Karpas-422 (cell line): Measurements from ENCODE around the gene SMYD3. TPM values are rescaled to one million over a fixed set of nuclear protein-coding genes. Genes with fewer than 3 reads are reported as not detected.

Source experiments
- DNase-seq: peaks from one replicate; pipeline ENCODE4 v3.0.0-alpha.2; 2015
- H2AFZ ChIP-seq: fragments of 200-600 bp; sonication (generic); 2 replicates; pipeline ENCODE4 v1.6.1; 2014; ENCODE audit warnings: antibody characterized with exemption, low read length, mixed read lengths
- H3K27ac ChIP-seq: fragments of 200-600 bp; sonication (generic); 2 replicates; pipeline ENCODE4 v1.5.1; 2014; ENCODE audit warnings: mild to moderate bottlenecking, low read length, moderate library complexity
- H3K27me3 ChIP-seq: fragments of 200-600 bp; sonication (generic); 2 replicates; pipeline ENCODE4 v1.6.1; 2014; ENCODE audit warnings: low read length, mixed read lengths
- H3K36me3 ChIP-seq: fragments of 200-600 bp; sonication (generic); 2 replicates; pipeline ENCODE4 v1.6.1; 2014; ENCODE audit warnings: low read length, mixed read lengths; ENCODE audit not compliant: insufficient read depth
- H3K4me1 ChIP-seq: fragments of 200-600 bp; sonication (generic); 2 replicates; pipeline ENCODE4 v1.6.1; 2014; ENCODE audit warnings: mild to moderate bottlenecking, low read length, mixed read lengths
- H3K4me2 ChIP-seq: fragments of 200-600 bp; sonication (generic); 2 replicates; pipeline ENCODE4 v1.6.1; 2014; ENCODE audit warnings: low read length, low read depth, mild to moderate bottlenecking; ENCODE audit not compliant: poor library complexity, severe bottlenecking
- H3K4me3 ChIP-seq: fragments of 200-600 bp; sonication (generic); 2 replicates; pipeline ENCODE4 v1.5.1; 2014; ENCODE audit warnings: mild to moderate bottlenecking, antibody characterized with exemption, low read length, mixed read lengths
- H3K79me2 ChIP-seq: fragments of 200-600 bp; sonication (generic); 2 replicates; pipeline ENCODE4 v1.6.1; 2014; ENCODE audit warnings: mild to moderate bottlenecking, low read length, mixed read lengths
- H3K9ac ChIP-seq: fragments of 200-600 bp; sonication (generic); 2 replicates; pipeline ENCODE4 v1.6.0; 2014; ENCODE audit warnings: low read length
- H3K9me2 ChIP-seq: fragments of 200-600 bp; sonication (generic), shearing (Covaris generic); replicated peaks from 2 replicates; pipeline ENCODE4 v1.6.0; 2014; ENCODE audit warnings: mild to moderate bottlenecking, low read length, moderate library complexity; ENCODE audit not compliant: insufficient read depth
- H3K9me3 ChIP-seq: fragments of 300-700, 200-600 bp; sonication (generic); 2 replicates; pipeline ENCODE4 v1.6.1; 2014; ENCODE audit warnings: low read length, mixed read lengths
- H4K20me1 ChIP-seq: fragments of 200-600 bp; sonication (generic); 2 replicates; pipeline ENCODE4 v1.6.1; 2014; ENCODE audit warnings: mild to moderate bottlenecking, antibody characterized with exemption, low read length, low read depth; ENCODE audit not compliant: insufficient read depth
- total RNA-seq: library from RNA; depleted of rRNA; stranded (reverse); fragments of >200 nt; shearing (Covaris generic); gene quantifications from 2 replicates; pipeline ENCODE4 v1.2.3, GENCODE V29; 2014; ENCODE audit warnings: low replicate concordance

The SMYD3 gene
- total RNA-seq, 1 experiment from 2014 or later = 67.1 TPM

DNA sequence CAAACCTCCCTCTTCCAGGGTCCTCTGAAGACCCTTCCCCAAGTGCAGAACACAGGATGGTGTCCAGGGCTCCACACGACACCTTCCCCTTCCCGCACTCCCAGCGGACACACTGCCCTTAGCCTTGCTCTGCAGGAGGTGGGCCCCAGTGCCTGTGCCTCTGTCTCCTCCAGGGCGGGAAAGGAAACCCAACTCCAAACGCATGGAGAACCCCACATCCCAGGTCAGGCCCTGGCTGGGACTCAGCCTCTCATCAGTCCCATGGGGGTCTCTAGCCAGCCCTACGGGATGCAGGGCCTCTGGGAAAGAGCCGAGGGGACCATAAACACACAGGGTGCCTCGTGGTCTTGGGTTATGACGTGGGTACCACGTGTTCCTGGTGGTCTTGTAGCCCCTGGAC is 5.6 kb upstream of the SMYD3 start:
- H3K9me3 ChIP-seq = peaks cover 17% of the 10 kb centered on the region
- no peaks in the 10 kb centered on the region for H3K79me2 ChIP-seq
- H3K27me3 ChIP-seq = no peaks in the 10 kb centered on the region
- H3K4me2 ChIP-seq = no peak overlapping the region
- DNase-seq = no peak
- peaks cover under 1% of the 10 kb centered on the region for H3K4me1 ChIP-seq
- H4K20me1 ChIP-seq = no peaks in the 10 kb centered on the region
- H3K4me3 ChIP-seq = no peak overlapping the region
- no peak overlapping the region for H2AFZ ChIP-seq
- no peak overlapping the region for H3K9ac ChIP-seq
- H3K27ac ChIP-seq = no peak overlapping the region
- H3K36me3 ChIP-seq = no peaks in the 10 kb centered on the region
- H3K9me2 ChIP-seq = no peaks in the 10 kb centered on the region

DNA sequence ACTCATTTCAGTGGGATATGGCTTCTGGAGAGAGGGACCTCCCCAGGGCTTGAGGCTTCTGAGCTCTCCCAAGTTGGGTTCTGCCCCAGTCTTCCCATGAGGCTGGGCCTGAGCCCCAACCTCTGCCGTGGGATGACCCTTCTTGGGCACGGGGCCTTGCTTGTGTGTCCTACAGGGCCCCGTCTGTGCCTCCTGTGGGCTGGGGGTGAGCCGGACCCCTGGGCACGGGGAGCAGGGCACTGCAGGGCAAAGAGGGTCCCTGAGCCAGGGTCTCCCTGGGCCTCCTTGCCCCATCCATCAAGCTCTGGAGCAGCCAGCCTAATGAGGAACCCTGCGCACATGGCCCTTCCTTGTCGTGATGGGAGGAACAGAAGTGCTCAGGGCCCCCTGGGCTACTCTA is 5.2 kb upstream of the SMYD3 start:
- H3K4me3 ChIP-seq = no peak overlapping the region
- no peaks in the 10 kb centered on the region for H3K79me2 ChIP-seq
- H3K9ac ChIP-seq = no peak overlapping the region
- H3K36me3 ChIP-seq = no peaks in the 10 kb centered on the region
- H3K4me1 ChIP-seq = peaks cover 4% of the 10 kb centered on the region
- DNase-seq = peak; percentile 36
- no peaks in the 10 kb centered on the region for H3K9me2 ChIP-seq
- no peaks in the 10 kb centered on the region for H4K20me1 ChIP-seq
- H3K27ac ChIP-seq = no peak overlapping the region
- no peak overlapping the region for H2AFZ ChIP-seq
- H3K9me3 ChIP-seq = peaks cover 17% of the 10 kb centered on the region
- H3K4me2 ChIP-seq = no peak overlapping the region
- H3K27me3 ChIP-seq = no peaks in the 10 kb centered on the region

DNA sequence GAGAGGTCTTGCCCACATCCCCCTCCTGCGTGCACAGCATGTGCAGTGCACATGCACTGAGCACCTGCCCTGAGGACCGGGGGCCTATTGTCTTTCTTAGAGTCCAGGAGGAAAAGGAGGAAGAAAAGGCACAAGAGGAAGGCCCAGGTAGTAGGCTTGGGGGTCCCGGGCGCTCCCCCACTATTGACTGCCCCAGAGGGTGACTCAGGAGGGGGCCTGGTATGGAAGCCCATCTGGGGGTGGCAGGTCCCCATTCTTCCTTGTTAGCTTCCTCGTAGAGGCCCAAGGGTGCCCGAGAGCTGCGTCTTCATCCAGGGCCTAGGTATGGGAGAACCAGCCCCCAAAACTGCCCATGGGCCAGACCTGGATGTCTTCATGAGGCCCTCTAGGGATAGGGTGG is 4.1 kb upstream of the SMYD3 start:
- peaks cover 17% of the 10 kb centered on the region for H3K9me3 ChIP-seq
- no peak overlapping the region for H2AFZ ChIP-seq
- no peak overlapping the region for H3K9ac ChIP-seq
- no peak overlapping the region for H3K4me2 ChIP-seq
- peaks cover 8% of the 10 kb centered on the region for H3K79me2 ChIP-seq
- DNase-seq = no peak
- H3K9me2 ChIP-seq = no peaks in the 10 kb centered on the region
- no peak overlapping the region for H3K27ac ChIP-seq
- no peak overlapping the region for H3K4me3 ChIP-seq
- no peaks in the 10 kb centered on the region for H3K36me3 ChIP-seq
- H4K20me1 ChIP-seq = no peaks in the 10 kb centered on the region
- no peaks in the 10 kb centered on the region for H3K27me3 ChIP-seq
- H3K4me1 ChIP-seq = peaks cover 5% of the 10 kb centered on the region

- H3K4me1 ChIP-seq = peaks cover 13% of the 10 kb centered on the region
- no peak overlapping the region for H2AFZ ChIP-seq
- no peak overlapping the region for H3K4me2 ChIP-seq
- H4K20me1 ChIP-seq = no peaks in the 10 kb centered on the region
- H3K27ac ChIP-seq = no peak overlapping the region
- DNase-seq = no peak
- no peaks in the 10 kb centered on the region for H3K27me3 ChIP-seq
- peaks cover 10% of the 10 kb centered on the region for H3K9me3 ChIP-seq
- H3K9ac ChIP-seq = no peak overlapping the region
- H3K9me2 ChIP-seq = no peaks in the 10 kb centered on the region
- H3K36me3 ChIP-seq = no peaks in the 10 kb centered on the region
- H3K79me2 ChIP-seq = peaks cover 16% of the 10 kb centered on the region
- no peak overlapping the region for H3K4me3 ChIP-seq
These were observed 3.3 kb upstream of the SMYD3 start for GRCh38 chr1:246510147-246511030.

DNA sequence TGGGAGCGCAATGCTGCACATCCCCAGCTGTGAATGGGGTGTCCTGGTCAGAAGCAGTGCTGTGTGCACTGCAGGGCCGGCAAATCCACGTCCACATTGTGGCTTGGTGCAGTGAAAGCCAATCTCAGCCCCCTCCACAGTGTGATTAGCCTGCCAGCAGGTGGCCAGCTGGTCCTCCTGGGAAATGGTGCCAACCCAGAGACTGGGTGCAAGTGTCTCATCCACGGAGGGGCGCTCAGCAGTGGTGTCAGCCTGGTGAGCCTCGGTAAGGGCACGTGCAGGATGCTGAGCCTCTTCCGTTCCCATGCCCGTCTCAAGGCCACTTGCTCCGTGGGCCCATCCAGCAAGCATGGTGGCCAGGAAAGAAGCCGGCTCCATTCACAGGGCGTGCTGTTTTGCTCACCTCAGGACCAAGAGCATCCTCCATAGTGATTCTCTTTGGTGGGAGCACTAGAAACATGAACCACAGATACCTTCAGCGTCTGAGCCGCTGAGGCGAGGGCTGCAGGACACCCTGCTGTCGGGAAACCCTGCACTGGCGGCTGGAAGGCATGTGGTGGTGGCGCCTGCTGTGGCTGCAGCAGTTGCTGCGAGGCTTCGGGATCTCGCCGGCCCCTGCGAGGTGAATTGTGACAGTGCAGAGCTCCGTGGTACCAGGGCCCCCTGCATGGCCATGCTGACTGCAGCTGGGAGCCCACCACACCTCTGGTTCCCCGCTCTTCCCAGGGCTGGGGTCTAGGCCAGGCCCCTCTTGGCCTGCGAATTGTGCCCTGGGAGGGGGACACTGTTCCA is 2.0 kb upstream of the SMYD3 start:
- Histone ChIP-seq H3K9ac (no peak overlapping the region), H3K9me2 (no peaks in the 10 kb centered on the region), H2AFZ (no peak overlapping the region), H3K27me3 (no peaks in the 10 kb centered on the region), H3K4me2 (no peak overlapping the region), H3K27ac (no peak overlapping the region), H3K9me3 (peaks cover 1% of the 10 kb centered on the region; the same call in 1 of the 2 replicates), H3K79me2 (peaks cover 29% of the 10 kb centered on the region), H3K36me3 (peaks cover 6% of the 10 kb centered on the region; the same call in 1 of the 2 replicates), H3K4me3 (no peak overlapping the region), H3K4me1 (peaks cover 24% of the 10 kb centered on the region), H4K20me1 (no peaks in the 10 kb centered on the region)
- no peak for DNase-seq

DNA sequence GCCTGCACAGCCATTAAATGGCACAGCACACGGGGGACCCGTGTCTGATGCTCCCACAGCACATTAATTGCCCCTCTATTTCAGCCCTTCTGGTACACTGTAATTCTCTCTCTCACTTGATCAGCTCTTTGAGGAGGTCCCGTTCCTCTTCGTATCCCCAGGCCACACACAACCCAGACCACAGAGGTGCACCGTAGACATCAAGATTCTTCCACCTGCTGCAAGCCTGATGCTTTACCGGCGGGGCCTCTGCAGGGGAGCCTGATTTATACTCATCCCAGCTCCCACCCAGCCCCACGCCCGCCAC is 759 bp downstream of the SMYD3 start:
- no peaks in the 10 kb centered on the region for H3K27me3 ChIP-seq
- peak overlapping the region; percentile 83 for H3K4me2 ChIP-seq
- H3K9ac ChIP-seq = peak overlapping the region; percentile 94
- peak overlapping the region; percentile 78 for H3K4me3 ChIP-seq
- no peaks in the 10 kb centered on the region for H3K9me3 ChIP-seq
- H4K20me1 ChIP-seq = no peaks in the 10 kb centered on the region
- H3K4me1 ChIP-seq = peaks cover 35% of the 10 kb centered on the region
- peak overlapping the region; percentile 98; the same call in 1 of the 2 replicates for H2AFZ ChIP-seq
- no peak overlapping the region; the same call in 1 of the 2 replicates for H3K27ac ChIP-seq
- peaks cover 53% of the 10 kb centered on the region for H3K79me2 ChIP-seq
- DNase-seq = peak; percentile 65
- H3K36me3 ChIP-seq = peaks cover 14% of the 10 kb centered on the region; the same call in 1 of the 2 replicates
- H3K9me2 ChIP-seq = no peaks in the 10 kb centered on the region

- H2AFZ ChIP-seq = no peak overlapping the region
- H3K9me2 ChIP-seq = no peaks in the 10 kb centered on the region
- no peaks in the 10 kb centered on the region for H4K20me1 ChIP-seq
- H3K4me1 ChIP-seq = peaks cover 35% of the 10 kb centered on the region
- no peaks in the 10 kb centered on the region for H3K27me3 ChIP-seq
- no peak overlapping the region for H3K9ac ChIP-seq
- H3K4me3 ChIP-seq = no peak overlapping the region
- peaks cover 69% of the 10 kb centered on the region for H3K79me2 ChIP-seq
- no peaks in the 10 kb centered on the region for H3K9me3 ChIP-seq
- H3K4me2 ChIP-seq = no peak overlapping the region
- DNase-seq = no peak
- no peak overlapping the region for H3K27ac ChIP-seq
- H3K36me3 ChIP-seq = peaks cover 14% of the 10 kb centered on the region; the same call in 1 of the 2 replicates
These were observed 3.7 kb downstream of the SMYD3 start for GRCh38 chr1:246503341-246503740.

DNA sequence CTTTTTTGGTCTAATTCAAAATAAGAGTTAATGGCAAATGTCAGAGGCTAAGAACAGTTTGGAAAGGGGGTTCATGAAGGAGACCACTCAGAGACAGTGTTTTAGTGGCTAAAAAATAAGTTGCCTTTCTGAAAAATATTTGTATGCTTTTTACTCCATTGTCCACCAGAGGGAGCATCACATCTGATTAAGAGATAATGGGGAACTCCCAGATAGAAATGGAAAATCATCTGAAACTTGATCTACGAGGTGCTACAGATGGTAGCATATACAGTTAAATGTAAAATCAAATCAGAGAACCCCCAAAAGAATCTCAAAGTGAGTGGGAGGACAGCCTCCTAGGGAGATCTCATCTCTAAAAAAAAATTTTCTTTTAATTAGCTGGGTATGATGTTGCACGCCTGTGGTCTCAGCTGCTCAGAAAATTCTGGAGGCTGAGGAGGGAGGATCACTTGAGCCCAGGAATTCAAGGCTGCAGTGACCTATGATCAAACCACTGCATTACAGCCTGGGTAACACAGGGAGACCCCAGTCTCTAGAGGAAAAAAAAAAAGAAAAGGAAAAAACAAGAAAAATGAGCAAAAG is 9.7 kb downstream of the SMYD3 start:
- Histone ChIP-seq H3K9me2 (no peaks in the 10 kb centered on the region), H3K4me1 (peaks cover 12% of the 10 kb centered on the region), H3K36me3 (0 out of 2 replicates have a peak, but pooled peaks cover 4% of the 10 kb centered on the region), H3K9me3 (no peaks in the 10 kb centered on the region), H3K9ac (no peak overlapping the region), H2AFZ (no peak overlapping the region), H3K27me3 (no peaks in the 10 kb centered on the region), H3K79me2 (peaks cover 79% of the 10 kb centered on the region), H3K4me2 (no peak overlapping the region), H3K4me3 (no peak overlapping the region), H3K27ac (peak overlapping the region; percentile 44), H4K20me1 (peaks cover 8% of the 10 kb centered on the region; the same call in 1 of the 2 replicates)
- DNase-seq = peak; percentile 93
